Prostate gland (tissue), 2 donors: Measurements from ENCODE around the gene UNC5B.

Experiments used
- CTCF ChIP-seq, 4 experiments: fragments of 200-600 bp in 2 of 4; fragments of 450-650 bp in 2 of 4; sonication (generic) in 2 of 4; IDR thresholded peaks; 1 replicate in 3 of 4; 2 replicates in 1 of 4; pipeline ENCODE4 v1.5.1; 2016 to 2019; ENCODE audit warnings: antibody characterized with exemption in 4 of 4, mild to moderate bottlenecking in 2 of 4, moderate library complexity in 2 of 4
- POLR2A ChIP-seq: fragments of 450-650 bp; IDR thresholded peaks from one replicate; pipeline ENCODE4 v1.6.1; 2016; ENCODE audit warnings: antibody characterized with exemption, mild to moderate bottlenecking
- POLR2AphosphoS5 ChIP-seq: sonication (generic); formaldehyde crosslinking; IDR thresholded peaks from one replicate; pipeline ENCODE4 v1.6.1; 2017; ENCODE audit warnings: antibody characterized with exemption

- TF ChIP-seq POLR2A (no peak), CTCF (IDR thresholded peaks at IDR 0.05) (no peak), POLR2AphosphoS5 (no peak)
These were observed 72.3 kb downstream of the UNC5B start for GRCh38 chr10:71284544-71285179.
